CD4-positive, alpha-beta T cell treated with Interferon alpha-2 for 1 hour (primary cell): Measurements from ENCODE around the gene SETX.

Experiments used
- DNase-seq, 2 donors: peaks; one replicate each; pipeline ENCODE4 v3.0.0-alpha.2; 2020 to 2022

Gene SETX

GRCh38 chr9:132351404-132352045, 3.3 kb downstream of the SETX start:
- DNase-seq = peak in 1 of 2 donors; percentile 39

DNA sequence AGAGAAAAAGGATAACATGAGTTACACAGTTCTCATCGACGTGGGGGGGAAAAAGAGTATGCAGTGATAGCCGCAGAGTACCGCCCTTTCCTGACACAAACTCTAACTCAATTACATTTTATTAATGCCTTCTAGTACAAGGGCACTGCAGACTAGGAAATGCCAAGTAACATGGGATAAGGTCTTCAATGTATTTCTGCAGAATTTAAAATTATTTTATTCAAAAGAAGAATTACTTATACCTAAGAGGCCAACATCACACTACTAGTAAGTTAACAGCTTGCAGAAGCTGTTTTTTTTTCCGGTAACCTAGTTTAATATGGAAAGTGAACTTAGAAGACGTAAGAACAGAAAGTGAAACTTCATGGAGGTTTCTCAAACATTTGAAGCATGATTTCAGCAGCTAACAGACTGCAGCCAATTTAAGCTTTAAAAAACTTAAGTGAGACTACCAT, 3.9 kb downstream of the SETX start:
- DNase-seq = peak; percentile 37 to 66

DNA sequence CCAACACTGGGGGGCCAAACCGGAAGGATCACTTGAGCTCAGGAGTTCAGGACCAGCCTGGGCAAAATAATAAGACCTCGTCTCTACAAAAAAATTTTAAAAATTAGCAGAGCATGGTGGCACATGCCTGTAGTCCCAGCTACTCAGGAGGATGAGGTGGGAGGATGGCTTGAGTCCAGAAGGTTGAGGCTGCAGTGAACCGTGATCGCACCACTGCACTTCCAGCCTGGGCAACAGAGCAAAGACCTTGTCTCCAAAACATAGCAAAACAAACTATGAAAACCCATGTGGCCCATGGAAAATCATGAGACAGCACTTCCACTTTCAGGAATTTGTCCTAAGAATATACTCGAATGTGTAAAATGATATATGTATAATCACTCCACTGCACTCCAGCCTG, 6.1 kb downstream of the SETX start:
- no peak for DNase-seq

- no peak for DNase-seq
Observed at GRCh38 chr9:132346177-132346576, 8.6 kb downstream of the SETX start.

GRCh38 chr9:132341177-132341840, 13.5 kb downstream of the SETX start:
- DNase-seq = no peak

GRCh38 chr9:132334364-132334763, 20.4 kb downstream of the SETX start:
- DNase-seq = no peak

GRCh38 chr9:132333556-132333955, 21.2 kb downstream of the SETX start:
- DNase-seq = no peak

DNA sequence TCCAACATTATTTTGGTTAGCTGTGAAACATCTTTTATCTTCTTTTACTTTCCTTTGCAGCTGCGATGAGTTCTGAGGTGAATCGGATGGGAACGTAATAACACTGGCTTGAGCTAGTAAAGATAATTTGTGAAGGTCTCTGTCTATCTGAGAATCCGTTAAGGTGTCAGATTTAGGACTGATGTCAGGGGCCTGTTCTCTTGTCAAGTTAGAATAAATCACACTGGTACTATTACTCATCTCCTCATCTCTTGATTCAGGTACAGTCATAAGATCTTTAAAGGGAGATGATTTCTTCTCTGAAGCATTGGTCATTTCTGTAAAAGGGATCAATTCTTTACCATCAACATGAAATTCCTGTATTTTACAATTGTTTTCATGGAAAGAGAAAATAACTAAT, 26.2 kb downstream of the SETX start:
- DNase-seq = no peak

- no peak for DNase-seq
Observed at GRCh38 chr9:132327537-132327936, 27.2 kb downstream of the SETX start.

- DNase-seq = no peak
Observed at GRCh38 chr9:132324425-132324824, 30.4 kb downstream of the SETX start.

DNA sequence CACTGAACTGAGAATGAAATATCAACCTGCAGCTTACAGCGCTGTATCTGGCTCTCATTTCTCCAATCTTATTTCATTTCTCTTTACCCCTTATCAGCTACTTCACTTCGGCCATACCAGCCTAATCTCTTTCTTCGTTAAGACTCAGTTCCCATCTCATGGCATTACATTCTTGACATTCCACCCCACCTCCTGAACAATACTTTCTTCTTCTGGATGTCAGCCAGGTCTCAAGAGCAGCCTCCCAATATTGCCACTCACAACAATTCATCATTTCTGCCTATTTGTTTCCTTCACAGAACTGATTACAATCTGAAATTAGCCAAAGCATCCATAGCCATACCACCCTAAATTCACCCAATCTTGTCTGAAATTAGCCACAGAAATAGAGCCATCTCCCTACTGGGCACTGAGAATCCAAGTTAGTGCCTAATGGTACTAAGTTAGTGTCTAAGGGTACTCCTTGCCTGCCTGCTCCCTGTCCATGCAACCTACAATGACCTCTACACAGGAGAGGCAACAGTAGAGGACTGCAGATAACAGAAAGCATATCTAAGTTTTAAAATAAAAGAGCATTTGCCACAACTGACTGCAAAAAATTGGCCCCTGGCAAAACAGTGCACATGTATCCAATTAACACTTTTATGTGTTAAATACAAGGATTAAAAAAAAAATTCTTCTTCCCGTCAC, 35.2 kb downstream of the SETX start:
- no peak for DNase-seq

- DNase-seq = no peak
Observed at GRCh38 chr9:132312873-132313272, 41.9 kb downstream of the SETX start.

DNA sequence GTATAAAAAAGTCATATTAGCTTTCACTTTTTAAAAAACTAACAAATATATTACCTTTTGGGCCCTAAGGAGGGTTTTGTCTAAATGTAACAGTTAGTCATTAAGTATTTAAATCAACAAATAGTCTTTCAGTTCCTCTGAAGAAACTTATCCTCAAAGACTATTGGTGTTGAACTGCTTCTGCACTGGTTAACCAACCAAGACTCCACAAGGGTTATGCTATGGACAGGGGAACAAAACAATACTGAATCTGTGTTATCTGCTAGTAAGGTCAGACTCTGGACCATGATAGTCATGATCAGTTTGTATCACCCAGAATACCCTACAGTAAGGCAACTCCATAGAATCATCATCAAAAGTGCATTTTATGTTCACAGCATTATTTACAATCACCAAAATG, 42.4 kb downstream of the SETX start:
- no peak for DNase-seq

DNA sequence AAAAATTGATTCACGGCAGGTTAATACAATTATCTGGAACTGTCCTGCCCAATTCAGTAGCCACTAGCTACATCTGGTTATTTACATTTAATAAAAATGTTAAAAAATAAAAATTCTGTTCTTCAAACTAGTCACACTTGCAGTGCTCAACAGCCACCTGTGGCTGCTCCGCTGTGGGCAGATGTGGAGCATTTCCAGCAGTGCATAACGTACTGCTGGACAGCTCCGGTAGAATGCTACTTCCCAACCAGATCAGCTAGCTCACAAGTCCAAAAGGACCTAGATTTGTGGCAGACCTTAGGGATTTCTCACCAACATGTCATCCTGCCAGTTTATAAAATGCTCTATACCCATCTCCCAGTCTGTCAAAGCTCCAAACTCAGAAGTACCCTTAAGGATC, 42.8 kb downstream of the SETX start:
- DNase-seq = no peak

GRCh38 chr9:132309056-132309455, 45.7 kb downstream of the SETX start:
- no peak for DNase-seq

GRCh38 chr9:132301521-132301920, 53.3 kb downstream of the SETX start:
- DNase-seq = no peak

GRCh38 chr9:132299221-132299620, 55.6 kb downstream of the SETX start:
- no peak for DNase-seq

DNA sequence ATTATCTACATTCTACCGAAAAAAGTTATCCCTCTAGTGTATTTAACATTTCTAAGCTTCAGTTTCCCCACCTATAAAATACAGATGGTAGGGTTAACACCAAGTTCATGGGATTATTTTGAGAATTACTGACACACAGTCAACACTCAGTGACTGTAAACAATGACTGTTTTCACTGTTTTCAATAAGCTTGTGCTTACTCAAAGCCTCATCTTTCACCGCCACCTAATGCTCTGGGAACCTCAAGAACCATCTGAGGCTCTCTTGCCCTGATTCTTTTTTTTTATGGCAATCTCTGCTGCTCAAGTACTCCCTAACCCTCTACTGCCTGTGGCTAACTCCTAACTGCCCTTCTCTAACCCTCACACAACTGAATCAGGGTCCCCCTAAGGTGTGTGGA, 59.6 kb downstream of the SETX start:
- DNase-seq = no peak

GRCh38 chr9:132293145-132293721, 61.6 kb downstream of the SETX start:
- DNase-seq = peak in 1 of 2 donors; percentile 38

- no peak for DNase-seq
Observed at GRCh38 chr9:132288966-132289365, 65.8 kb downstream of the SETX start.

DNA sequence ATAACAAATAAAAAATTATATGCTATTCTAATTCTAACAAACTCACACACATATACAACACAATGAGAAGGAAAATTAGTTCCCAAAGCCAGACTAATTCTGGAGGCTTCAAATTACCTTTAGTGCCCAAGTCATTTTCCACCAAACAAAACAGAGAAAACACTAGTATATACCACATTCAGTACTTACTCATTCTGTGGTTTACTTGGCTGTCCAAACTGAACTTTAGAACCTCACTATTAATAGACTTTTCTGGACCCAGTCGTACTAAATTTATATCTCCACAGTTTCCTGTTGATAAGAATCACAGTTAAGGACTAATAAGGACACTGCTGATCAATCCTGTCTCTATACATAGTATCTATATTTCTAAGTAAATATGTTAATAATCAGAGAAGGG, 66.4 kb downstream of the SETX start:
- DNase-seq = no peak

GRCh38 chr9:132287256-132287760, 67.5 kb downstream of the SETX start:
- no peak for DNase-seq

DNA sequence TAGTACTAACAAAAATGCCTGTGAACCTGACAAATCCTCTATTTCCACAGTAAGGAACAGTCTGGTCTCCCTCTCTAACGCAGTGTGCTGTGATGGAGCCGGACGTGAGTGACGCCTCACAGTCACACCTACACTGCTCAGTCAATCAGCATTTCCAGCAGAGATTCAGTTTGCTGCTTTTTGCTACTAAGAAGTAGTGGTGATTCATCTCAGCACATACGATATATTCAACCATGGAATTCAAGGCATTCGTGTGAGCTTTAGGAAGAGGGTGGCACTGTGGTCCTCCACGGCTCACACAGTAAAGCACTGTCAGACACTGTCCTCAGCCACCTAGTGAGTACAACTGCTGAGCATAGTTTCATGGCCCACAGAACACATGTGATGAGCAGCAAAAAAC, 70.9 kb downstream of the SETX start:
- DNase-seq = no peak

GRCh38 chr9:132283165-132283564, 71.6 kb downstream of the SETX start:
- no peak for DNase-seq
